Measurements from ENCODE around the gene OAT. TPM values are rescaled to one million over a fixed set of nuclear protein-coding genes. Genes with fewer than 3 reads are reported as not detected.
A peak's percentile ranks its signal among the peaks of the same experiment; 100 is the strongest.

The OAT gene
- 100 to 1,000 TPM in 1 of 5 donors, 10 to 100 TPM in 4; 26.1 to 243 (median 75.0) TPM for total RNA-seq
- 10 to 100 TPM; 63.6 to 94.9 (median 63.8) TPM for polyA plus RNA-seq
- long read RNA-seq, donor 1, transcript OAT-201 (10 exons, 2,048 nt): major isoform, 25 of 28 reads
- long read RNA-seq, donor 1, partial matches to known transcripts: 0 of 28 reads
- long read RNA-seq, donor 1, other reads (novel, unspliced or antisense): 0 of 28 reads
- long read RNA-seq, donor 2, transcript OAT-201 (10 exons, 2,048 nt): major isoform, 80 of 106 reads
- long read RNA-seq, donor 2, partial matches to known transcripts: 22 of 106 reads
- long read RNA-seq, donor 2, other reads (novel, unspliced or antisense): 0 of 106 reads
- long read RNA-seq, donor 3, transcript OAT-201 (10 exons, 2,048 nt): major isoform, 31 of 37 reads
- long read RNA-seq, donor 3, partial matches to known transcripts: 5 of 37 reads
- long read RNA-seq, donor 3, other reads (novel, unspliced or antisense): 0 of 37 reads
- long read RNA-seq, donor 4, transcript OAT-201 (10 exons, 2,048 nt): major isoform, 10 of 12 reads
- long read RNA-seq, donor 4, partial matches to known transcripts: 0 of 12 reads
- long read RNA-seq, donor 4, other reads (novel, unspliced or antisense): 0 of 12 reads
- long read RNA-seq, donor 5, transcript OAT-201 (10 exons, 2,048 nt): major isoform, 31 of 32 reads
- long read RNA-seq, donor 5, partial matches to known transcripts: 0 of 32 reads
- long read RNA-seq, donor 5, other reads (novel, unspliced or antisense): 0 of 32 reads
- long read RNA-seq, donor 6, transcript OAT-201 (10 exons, 2,048 nt): major isoform, 121 of 177 reads
- long read RNA-seq, donor 6, partial matches to known transcripts: 43 of 177 reads
- long read RNA-seq, donor 6, other reads (novel, unspliced or antisense): 7 of 177 reads
- long read RNA-seq, donor 7, transcript OAT-201 (10 exons, 2,048 nt): major isoform, 26 of 29 reads
- long read RNA-seq, donor 7, partial matches to known transcripts: 0 of 29 reads
- long read RNA-seq, donor 7, other reads (novel, unspliced or antisense): 0 of 29 reads
- long read RNA-seq, donor 8, transcript OAT-201 (10 exons, 2,048 nt): major isoform, 44 of 50 reads
- long read RNA-seq, donor 8, partial matches to known transcripts: 5 of 50 reads
- long read RNA-seq, donor 8, other reads (novel, unspliced or antisense): 0 of 50 reads
- long read RNA-seq, donor 9, transcript OAT-201 (10 exons, 2,048 nt): major isoform, 38 of 40 reads
- long read RNA-seq, donor 9, partial matches to known transcripts: 0 of 40 reads
- long read RNA-seq, donor 9, other reads (novel, unspliced or antisense): 0 of 40 reads
- long read RNA-seq, donor 10, transcript OAT-201 (10 exons, 2,048 nt): major isoform, 68 of 88 reads
- long read RNA-seq, donor 10, partial matches to known transcripts: 18 of 88 reads
- long read RNA-seq, donor 10, other reads (novel, unspliced or antisense): 0 of 88 reads

- no peaks in the 10 kb centered on the region for H3K36me3 ChIP-seq
- H3K4me3 ChIP-seq: peak within 1 kb of the TSS; percentile 81 to 92 (median 82)
- 2 to 11% (median 3%) methylated on average over 18 to 70 of the region's 70 CpGs for WGBS, 5 donors
- TF ChIP-seq EP300 (IDR thresholded peaks at IDR 0.05): no peak
- peak; percentile 98 to 99 (median 99) for TF ChIP-seq POLR2AphosphoS5 (IDR thresholded peaks at IDR 0.05)
- peak in 2 of 4 donors; percentile 82 to 90 for TF ChIP-seq POLR2A (IDR thresholded peaks at IDR 0.05)
- TF ChIP-seq CTCF (IDR thresholded peaks at IDR 0.05): peak in 1 of 7 experiments; percentile 7
- peak; percentile 97 to 99 for DNase-seq
- intact Hi-C loops (cut with DNase I; ENCODE audit: low total_unique reads): no loop called here
- peaks cover 24 to 52% (median 46%) of the 10 kb centered on the region in 4 donors for H3K4me1 ChIP-seq
- no peaks in the 10 kb centered on the region for H3K9me3 ChIP-seq
- peak within 1 kb of the TSS; percentile 94 to 97 (median 95) for H3K27ac ChIP-seq
- no peaks in the 10 kb centered on the region for H3K27me3 ChIP-seq
Observed at GRCh38 chr10:124418726-124419501, at the start of gene OAT. TSS of gene OAT (minus strand) at chr10:124418923. CDS start at chr10:124412171, 6,752 bp downstream.

GRCh38 chr10:124467165-124467564, 48.4 kb upstream of the OAT start:
- H3K27me3 ChIP-seq: no peaks in the 10 kb centered on the region
- TF ChIP-seq CTCF (IDR thresholded peaks at IDR 0.05): no peak
- TF ChIP-seq EP300 (IDR thresholded peaks at IDR 0.05): no peak
- TF ChIP-seq POLR2A (IDR thresholded peaks at IDR 0.05): no peak
- no peak for TF ChIP-seq POLR2AphosphoS5 (IDR thresholded peaks at IDR 0.05)
- 89 to 93% (median 91%) methylated on average over 4 of the region's 4 CpGs for WGBS, 5 donors
- H3K4me1 ChIP-seq: peaks cover 0 to 36% (median 21%) of the 10 kb centered on the region in 4 donors
- intact Hi-C loops (cut with DNase I; ENCODE audit: low total_unique reads): no loop called here
- no peaks in the 10 kb centered on the region for H3K36me3 ChIP-seq
- H3K27ac ChIP-seq: no peak overlapping the region
- no peak overlapping the region for H3K4me3 ChIP-seq
- H3K9me3 ChIP-seq: no peaks in the 10 kb centered on the region
- no peak for DNase-seq

GRCh38 chr10:124465777-124466488, 47.2 kb upstream of the OAT start:
- H3K27me3 ChIP-seq: no peaks in the 10 kb centered on the region
- peaks cover 0 to 38% (median 22%) of the 10 kb centered on the region in 4 donors for H3K4me1 ChIP-seq
- 58 to 81% (median 76%) methylated on average over 9 of the region's 9 CpGs for WGBS, 5 donors
- no peaks in the 10 kb centered on the region for H3K9me3 ChIP-seq
- intact Hi-C loops (cut with DNase I; ENCODE audit: low total_unique reads): no loop called here
- no peak overlapping the region for H3K27ac ChIP-seq
- TF ChIP-seq POLR2AphosphoS5 (IDR thresholded peaks at IDR 0.05): no peak
- TF ChIP-seq CTCF (IDR thresholded peaks at IDR 0.05): no peak
- TF ChIP-seq EP300 (IDR thresholded peaks at IDR 0.05): no peak
- no peak for TF ChIP-seq POLR2A (IDR thresholded peaks at IDR 0.05)
- no peak overlapping the region for H3K4me3 ChIP-seq
- no peak for DNase-seq
- no peaks in the 10 kb centered on the region for H3K36me3 ChIP-seq

Measured in stomach (tissue), 19 donors.